HEK293 (cell line): ENCODE measurements around the gene POM121L2.

Source experiments
- BCL11B ChIP-seq: fragments of 450-650 bp; formaldehyde crosslinking; IDR thresholded peaks from 2 replicates; pipeline ENCODE4 v1.5.1; 2016; ENCODE audit warnings: low read depth, missing biosample characterization, missing genetic modification characterization
- FEZF1 ChIP-seq: fragments of 450-650 bp; formaldehyde crosslinking; IDR thresholded peaks from 2 replicates; pipeline ENCODE4 v1.5.1; 2016; ENCODE audit warnings: missing biosample characterization, missing genetic modification characterization
- KLF9 ChIP-seq: fragments of 450-650 bp; formaldehyde crosslinking; IDR thresholded peaks from 2 replicates; pipeline ENCODE4 v1.5.1; 2016; ENCODE audit warnings: missing biosample characterization, missing genetic modification characterization, low read depth
- PRDM4 ChIP-seq: fragments of 450-650 bp; formaldehyde crosslinking; IDR thresholded peaks from 2 replicates; pipeline ENCODE4 v1.5.1; 2017; ENCODE audit warnings: missing biosample characterization, missing genetic modification characterization
- REPIN1 ChIP-seq: fragments of 450-650 bp; formaldehyde crosslinking; IDR thresholded peaks from 2 replicates; pipeline ENCODE4 v1.5.1; 2017; ENCODE audit warnings: missing biosample characterization, missing genetic modification characterization, low read depth
- SCRT1 ChIP-seq: fragments of 450-650 bp; formaldehyde crosslinking; IDR thresholded peaks from 2 replicates; pipeline ENCODE4 v1.5.1; 2016; ENCODE audit warnings: missing biosample characterization, missing genetic modification characterization, borderline replicate concordance
- SP2 ChIP-seq: fragments of 450-650 bp; formaldehyde crosslinking; IDR thresholded peaks from 2 replicates; pipeline ENCODE4 v1.5.1; 2016; ENCODE audit warnings: missing biosample characterization, missing genetic modification characterization
- YY2 ChIP-seq: fragments of 450-650 bp; formaldehyde crosslinking; IDR thresholded peaks from 2 replicates; pipeline ENCODE4 v1.5.1; 2016; ENCODE audit warnings: missing biosample characterization, missing genetic modification characterization
- ZBTB20 ChIP-seq: fragments of 450-650 bp; formaldehyde crosslinking; IDR thresholded peaks from 2 replicates; pipeline ENCODE4 v1.5.1; 2016; ENCODE audit warnings: missing biosample characterization, missing genetic modification characterization
- ZBTB21 ChIP-seq: fragments of 450-650 bp; formaldehyde crosslinking; IDR thresholded peaks from 2 replicates; pipeline ENCODE4 v1.5.1; 2017; ENCODE audit warnings: missing biosample characterization, missing genetic modification characterization
- ZBTB44 ChIP-seq: fragments of 450-650 bp; IDR thresholded peaks from 2 replicates; pipeline ENCODE4 v1.5.1; 2018; ENCODE audit warnings: missing biosample characterization, mild to moderate bottlenecking, missing genetic modification characterization
- ZBTB6 ChIP-seq: fragments of 450-650 bp; formaldehyde crosslinking; IDR thresholded peaks from 2 replicates; pipeline ENCODE4 v1.5.1; 2017; ENCODE audit warnings: missing biosample characterization, missing genetic modification characterization
- ZBTB7A ChIP-seq: fragments of 450-650 bp; formaldehyde crosslinking; IDR thresholded peaks from 2 replicates; pipeline ENCODE4 v1.5.1; 2016; ENCODE audit warnings: low read depth, missing biosample characterization, missing genetic modification characterization
- ZEB2 ChIP-seq: fragments of 450-650 bp; formaldehyde crosslinking; IDR thresholded peaks from 2 replicates; pipeline ENCODE4 v1.5.1; 2016; ENCODE audit warnings: missing biosample characterization, missing genetic modification characterization
- ZFP3 ChIP-seq: fragments of 450-650 bp; formaldehyde crosslinking; IDR thresholded peaks from 2 replicates; pipeline ENCODE4 v1.5.1; 2016; ENCODE audit warnings: low read depth, missing biosample characterization, missing genetic modification characterization
- ZNF112 ChIP-seq: fragments of 450-650 bp; formaldehyde crosslinking; IDR thresholded peaks from 2 replicates; pipeline ENCODE4 v1.5.0; 2017; ENCODE audit warnings: missing biosample characterization, missing genetic modification characterization
- ZNF132 ChIP-seq: fragments of 450-650 bp; formaldehyde crosslinking; IDR thresholded peaks from 2 replicates; pipeline ENCODE4 v1.5.1; 2017; ENCODE audit warnings: missing biosample characterization, missing genetic modification characterization, borderline replicate concordance
- ZNF138 ChIP-seq: fragments of 450-650 bp; formaldehyde crosslinking; IDR thresholded peaks from 2 replicates; pipeline ENCODE4 v1.5.1; 2016; ENCODE audit warnings: missing biosample characterization, missing genetic modification characterization, borderline replicate concordance
- ZNF140 ChIP-seq: fragments of 450-650 bp; formaldehyde crosslinking; IDR thresholded peaks from 2 replicates; pipeline ENCODE4 v1.5.1; 2016; ENCODE audit warnings: missing biosample characterization, missing genetic modification characterization
- ZNF169 ChIP-seq: fragments of 450-650 bp; formaldehyde crosslinking; IDR thresholded peaks from 2 replicates; pipeline ENCODE4 v1.5.1; 2016; ENCODE audit warnings: missing biosample characterization, missing genetic modification characterization
- ZNF280C ChIP-seq: fragments of 450-650 bp; formaldehyde crosslinking; IDR thresholded peaks from 2 replicates; pipeline ENCODE4 v1.5.1; 2016; ENCODE audit warnings: missing biosample characterization, missing genetic modification characterization
- ZNF354C ChIP-seq: fragments of 450-650 bp; formaldehyde crosslinking; IDR thresholded peaks from 2 replicates; pipeline ENCODE4 v1.5.1; 2016; ENCODE audit warnings: missing biosample characterization, missing genetic modification characterization, low read depth, borderline replicate concordance
- ZNF362 ChIP-seq: fragments of 450-650 bp; formaldehyde crosslinking; IDR thresholded peaks from 2 replicates; pipeline ENCODE4 v1.5.1; 2016; ENCODE audit warnings: missing biosample characterization, missing genetic modification characterization
- ZNF394 ChIP-seq: fragments of 450-650 bp; formaldehyde crosslinking; IDR thresholded peaks from 2 replicates; pipeline ENCODE4 v1.5.1; 2016; ENCODE audit warnings: missing biosample characterization, missing genetic modification characterization, mild to moderate bottlenecking, moderate library complexity, borderline replicate concordance
- ZNF548 ChIP-seq: fragments of 450-650 bp; formaldehyde crosslinking; IDR thresholded peaks from 2 replicates; pipeline ENCODE4 v1.5.1; 2016; ENCODE audit warnings: missing biosample characterization, missing genetic modification characterization
- ZNF558 ChIP-seq: fragments of 450-650 bp; formaldehyde crosslinking; IDR thresholded peaks from 2 replicates; pipeline ENCODE4 v1.5.1; 2016; ENCODE audit warnings: missing biosample characterization, missing genetic modification characterization
- ZNF621 ChIP-seq: fragments of 450-650 bp; formaldehyde crosslinking; IDR thresholded peaks from 2 replicates; pipeline ENCODE4 v1.5.1; 2017; ENCODE audit warnings: missing biosample characterization, missing genetic modification characterization
- ZNF624 ChIP-seq: fragments of 450-650 bp; formaldehyde crosslinking; IDR thresholded peaks from 2 replicates; pipeline ENCODE4 v1.5.1; 2017; ENCODE audit warnings: missing biosample characterization, missing genetic modification characterization
- ZNF629 ChIP-seq: fragments of 450-650 bp; formaldehyde crosslinking; IDR thresholded peaks from 2 replicates; pipeline ENCODE4 v1.5.1; 2017; ENCODE audit warnings: missing biosample characterization, missing genetic modification characterization
- ZNF677 ChIP-seq: fragments of 450-650 bp; IDR thresholded peaks from 2 replicates; pipeline ENCODE4 v1.5.0; 2018; ENCODE audit warnings: missing biosample characterization, mild to moderate bottlenecking, missing genetic modification characterization, moderate library complexity
- ZNF791 ChIP-seq: fragments of 450-650 bp; formaldehyde crosslinking; IDR thresholded peaks from 2 replicates; pipeline ENCODE4 v1.5.1; 2016; ENCODE audit warnings: missing biosample characterization, missing genetic modification characterization
- ZNF792 ChIP-seq: fragments of 450-650 bp; formaldehyde crosslinking; IDR thresholded peaks from 2 replicates; pipeline ENCODE4 v1.5.1; 2016; ENCODE audit warnings: missing biosample characterization, missing genetic modification characterization
- ZXDB ChIP-seq: fragments of 450-650 bp; formaldehyde crosslinking; IDR thresholded peaks from 2 replicates; pipeline ENCODE4 v1.5.1; 2016; ENCODE audit warnings: missing biosample characterization, missing genetic modification characterization

Gene POM121L2

GRCh38 chr6:27295301-27296079, 16.6 kb downstream of the POM121L2 start (continued):
- no peak; the same call in 1 of the 2 replicates for TF ChIP-seq ZXDB (tag by site-specific recombination)
- TF ChIP-seq REPIN1 (tag by site-specific recombination): no peak
- no peak for TF ChIP-seq ZBTB20 (tag by site-specific recombination)
- TF ChIP-seq ZNF169 (tag by site-specific recombination): no peak
- TF ChIP-seq ZNF132 (tag by site-specific recombination): no peak
- no peak for TF ChIP-seq ZFP3 (tag by site-specific recombination)
- peak; percentile 62; the same call in 1 of the 2 replicates for TF ChIP-seq ZNF394 (tag by site-specific recombination)
- peak; percentile 82 for TF ChIP-seq ZBTB6
- TF ChIP-seq ZNF558: peak; percentile 58; the same call in 1 of the 2 replicates
- TF ChIP-seq ZBTB44 (tag by site-specific recombination): peak; percentile 39; the same call in 1 of the 2 replicates
- no peak for TF ChIP-seq ZNF624 (tag by site-specific recombination)
- TF ChIP-seq ZNF792: no peak
- TF ChIP-seq ZEB2 (tag by site-specific recombination): peak; percentile 85
- TF ChIP-seq ZNF791 (tag by site-specific recombination): no peak
- 0 out of 2 replicates have a peak, but pooled peaks have one; percentile 16 for TF ChIP-seq PRDM4 (tag by site-specific recombination)
- TF ChIP-seq ZNF280C (tag by site-specific recombination): no peak
- no peak for TF ChIP-seq KLF9 (tag by site-specific recombination)
- TF ChIP-seq ZNF677 (tag by site-specific recombination): no peak
- no peak for TF ChIP-seq FEZF1 (tag by site-specific recombination)
- peak; percentile 66; the same call in 1 of the 2 replicates for TF ChIP-seq ZNF629 (tag by site-specific recombination)
- TF ChIP-seq ZNF621: no peak
- no peak; the same call in 1 of the 2 replicates for TF ChIP-seq SCRT1 (tag by site-specific recombination)
- TF ChIP-seq ZNF362 (tag by site-specific recombination): no peak
- no peak for TF ChIP-seq ZNF140 (tag by site-specific recombination)
- no peak for TF ChIP-seq ZNF112 (tag by site-specific recombination)
- TF ChIP-seq ZBTB7A (tag by site-specific recombination): no peak
- no peak for TF ChIP-seq ZNF138
- TF ChIP-seq ZNF548: no peak
- TF ChIP-seq SP2 (tag by site-specific recombination): no peak; the same call in 1 of the 2 replicates
- no peak; the same call in 1 of the 2 replicates for TF ChIP-seq BCL11B (tag by site-specific recombination)
- no peak for TF ChIP-seq ZNF354C
- TF ChIP-seq YY2 (tag by site-specific recombination): no peak
- TF ChIP-seq ZBTB21 (tag by site-specific recombination): no peak
